ENCODE data around the gene ACER1.
A peak's percentile ranks its signal among the peaks of the same experiment; 100 is the strongest.
"Not testable (repeated sequence)": the region's sequence is repeated elsewhere in the genome, so short reads cannot be mapped to it uniquely, and the experiment has no call there.

The ACER1 gene

GRCh38 chr19:6286676-6287075, 46.7 kb downstream of the ACER1 start:
- DNase-seq: no peak

- not testable (repeated sequence) for DNase-seq
These were observed 51.0 kb downstream of the ACER1 start for GRCh38 chr19:6282393-6282792.

- peak; percentile 95 for DNase-seq
These were observed 53.4 kb downstream of the ACER1 start, which contains the start of gene MLLT1 for GRCh38 chr19:6279931-6280591. Gene MLLT1, minus strand, starts transcription at chr19:6279975. Its CDS starts 191 bp downstream, at chr19:6279784.

DNA sequence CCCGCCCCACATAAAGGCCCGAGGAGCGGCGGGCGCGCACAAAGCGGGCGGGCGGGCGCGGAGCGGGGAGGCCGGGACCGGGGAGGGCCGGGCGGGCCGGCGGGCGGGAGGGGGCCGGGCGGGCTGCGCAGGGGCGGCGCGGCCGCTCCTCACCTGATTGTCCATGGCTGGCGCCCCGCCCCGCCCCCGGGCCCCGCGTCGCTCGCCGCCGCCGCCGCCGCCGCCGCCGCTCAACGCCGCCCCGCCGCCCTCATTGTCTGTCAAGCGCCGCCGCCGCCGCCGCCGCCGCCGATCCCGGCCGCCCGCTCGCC, 53.8 kb downstream of the ACER1 start:
- no peak for DNase-seq

DNA sequence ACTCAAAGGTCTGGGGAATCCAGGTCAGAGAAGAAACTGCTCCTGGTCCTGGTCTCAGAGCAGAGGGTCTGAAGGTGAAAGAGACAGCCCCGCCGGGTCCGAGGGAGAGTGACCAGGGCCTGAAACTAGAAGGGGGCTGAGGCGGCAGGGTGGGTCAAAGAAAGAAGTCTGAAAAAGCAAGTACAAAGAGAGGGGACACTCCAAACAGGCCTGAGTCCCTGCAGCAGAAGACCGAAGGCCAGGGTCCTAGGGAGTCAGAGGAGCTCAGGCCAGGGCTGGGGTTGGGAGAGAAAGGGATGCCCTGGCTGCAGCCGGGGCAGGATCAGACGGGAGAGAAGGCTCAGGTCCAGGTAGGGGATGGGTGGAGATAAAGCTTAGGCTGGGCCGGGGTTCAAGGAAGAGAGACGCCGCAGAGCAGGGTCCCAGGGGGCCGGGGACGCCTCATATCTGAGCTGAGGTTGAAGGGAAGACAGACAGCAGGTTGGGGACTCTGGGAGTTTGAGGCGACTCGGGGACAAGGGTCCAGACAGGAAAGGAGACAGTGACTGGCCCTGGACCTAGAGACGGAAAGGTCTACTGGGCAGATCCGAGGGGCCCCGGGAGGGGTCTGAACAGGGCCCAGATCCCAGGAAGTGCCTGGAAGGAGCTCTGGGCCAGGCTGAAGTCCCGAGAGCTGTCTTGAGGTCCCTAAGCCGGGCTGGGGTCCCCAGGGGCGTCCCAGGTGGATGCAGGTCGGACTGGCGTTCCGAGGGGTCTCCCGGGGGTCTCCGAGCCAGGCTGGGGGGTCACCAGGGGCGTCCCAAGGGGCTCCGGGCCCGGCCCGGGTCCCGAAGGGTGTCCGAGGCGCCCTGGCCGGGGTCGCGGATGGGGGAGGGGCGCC, 54.4 kb downstream of the ACER1 start:
- DNase-seq: no peak

- no peak for DNase-seq
These were observed 55.4 kb downstream of the ACER1 start for GRCh38 chr19:6278051-6278450.

DNA sequence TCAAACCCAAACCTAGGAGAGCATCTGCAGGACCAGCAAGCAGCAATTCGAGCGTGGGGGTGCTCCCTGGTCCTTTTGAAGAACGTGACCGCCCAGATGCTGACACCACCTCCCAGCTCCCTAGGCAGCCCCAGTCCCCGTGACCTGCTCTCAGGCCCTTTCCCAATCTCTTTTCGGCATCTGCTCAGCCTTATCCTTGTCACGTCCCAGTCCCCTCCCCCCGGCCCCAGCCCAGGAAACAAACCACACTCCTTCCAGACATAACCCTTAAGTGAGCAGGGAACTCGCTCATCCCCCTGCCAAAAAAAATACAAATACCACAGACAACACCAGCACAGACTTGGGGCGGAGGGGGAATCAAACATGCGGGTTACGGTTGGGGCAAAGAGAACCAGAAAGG, 57.0 kb downstream of the ACER1 start:
- no peak for DNase-seq

DNA sequence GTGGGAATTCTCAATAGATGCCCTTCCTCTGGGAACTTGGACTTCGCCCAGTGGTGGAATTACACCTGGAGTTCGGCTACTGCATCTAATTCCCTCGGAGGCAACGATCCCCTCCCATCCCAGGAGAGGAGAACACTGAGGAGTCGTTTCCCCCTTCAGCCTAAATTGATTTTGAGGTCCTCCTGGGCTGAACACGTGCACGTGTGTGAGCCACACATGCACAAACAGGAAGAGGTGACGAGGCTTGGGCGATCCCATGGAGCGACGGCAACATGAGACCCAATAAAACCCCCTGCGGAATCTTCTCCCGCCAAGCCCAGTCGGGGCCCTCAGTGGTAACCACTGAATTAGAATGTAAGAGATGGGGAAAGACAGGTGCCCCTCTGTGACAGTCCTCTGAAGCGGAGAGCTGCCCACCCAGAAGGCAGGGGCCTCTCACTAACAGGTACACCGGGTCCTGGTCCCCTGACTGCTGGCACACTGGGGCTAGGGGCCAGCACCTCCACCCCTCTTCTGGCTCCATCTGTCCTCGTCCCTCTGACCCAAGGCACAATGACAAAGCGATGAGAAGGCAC, 58.2 kb downstream of the ACER1 start:
- no peak for DNase-seq

DNA sequence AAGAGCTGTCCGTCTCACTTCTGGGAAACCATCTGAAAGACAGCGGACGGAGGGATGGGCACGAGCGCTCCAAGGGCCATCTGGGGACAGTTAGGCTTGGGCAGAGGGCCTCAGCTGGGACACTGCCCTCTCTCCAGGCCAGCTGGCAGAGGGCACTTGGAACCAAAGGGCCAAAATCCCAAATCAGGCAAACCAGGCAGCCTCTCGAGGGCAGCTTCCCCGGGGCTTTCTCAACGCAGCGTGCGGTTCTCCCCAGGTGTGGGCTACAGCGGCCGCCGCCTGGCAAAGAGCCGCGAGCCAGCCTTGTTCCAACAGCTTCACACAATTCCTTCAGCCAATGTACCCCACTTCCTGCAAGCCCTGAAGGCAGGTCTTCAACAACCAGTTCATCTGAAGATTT, 58.7 kb downstream of the ACER1 start:
- DNase-seq: no peak

DNA sequence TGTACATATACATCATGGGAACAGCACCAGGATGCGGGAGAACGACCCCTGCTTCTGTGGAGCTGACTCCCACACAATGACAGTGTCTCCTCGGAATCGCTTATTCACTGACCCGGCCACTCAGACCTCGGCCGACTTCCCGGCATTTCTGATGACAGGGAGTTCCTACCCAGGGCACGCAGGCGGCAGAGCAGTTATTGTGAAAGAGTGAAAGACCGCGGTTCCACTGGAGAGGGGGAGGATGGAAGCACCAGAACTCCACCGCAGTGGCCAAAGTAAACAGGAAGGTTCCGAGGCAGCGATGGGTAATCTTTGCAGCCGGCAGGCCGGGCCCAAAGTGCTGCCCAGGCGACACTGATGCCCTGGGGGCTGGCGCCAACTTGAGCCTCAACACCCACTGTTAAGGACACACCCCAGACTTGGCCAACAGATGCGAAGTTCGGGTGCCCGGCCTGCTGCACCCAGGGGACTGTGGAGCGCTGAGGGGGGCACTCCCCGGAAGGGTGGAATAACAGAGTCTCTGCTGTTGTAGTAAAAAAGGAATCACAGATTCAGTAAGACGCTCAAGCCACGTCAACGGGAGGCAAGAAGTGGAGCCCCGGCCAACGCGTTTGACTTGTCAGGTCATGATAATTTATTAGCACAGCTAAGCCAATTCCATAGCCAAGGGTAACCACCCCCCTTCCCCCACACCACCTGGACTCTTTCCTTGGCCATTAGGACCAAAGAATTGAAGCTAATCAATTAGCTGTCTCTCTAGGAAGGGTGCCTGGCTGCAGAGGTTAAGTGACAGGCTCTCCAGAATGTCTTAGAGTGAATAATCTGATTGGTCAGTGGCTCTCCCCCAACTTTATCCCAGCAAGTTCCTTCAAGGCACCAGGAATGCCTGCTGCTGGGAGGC, 59.5 kb downstream of the ACER1 start:
- DNase-seq: no peak

GRCh38 chr19:6272913-6273600, 60.4 kb downstream of the ACER1 start:
- no peak for DNase-seq

- no peak for DNase-seq
These were observed 61.0 kb downstream of the ACER1 start for GRCh38 chr19:6272411-6272791.

DNA sequence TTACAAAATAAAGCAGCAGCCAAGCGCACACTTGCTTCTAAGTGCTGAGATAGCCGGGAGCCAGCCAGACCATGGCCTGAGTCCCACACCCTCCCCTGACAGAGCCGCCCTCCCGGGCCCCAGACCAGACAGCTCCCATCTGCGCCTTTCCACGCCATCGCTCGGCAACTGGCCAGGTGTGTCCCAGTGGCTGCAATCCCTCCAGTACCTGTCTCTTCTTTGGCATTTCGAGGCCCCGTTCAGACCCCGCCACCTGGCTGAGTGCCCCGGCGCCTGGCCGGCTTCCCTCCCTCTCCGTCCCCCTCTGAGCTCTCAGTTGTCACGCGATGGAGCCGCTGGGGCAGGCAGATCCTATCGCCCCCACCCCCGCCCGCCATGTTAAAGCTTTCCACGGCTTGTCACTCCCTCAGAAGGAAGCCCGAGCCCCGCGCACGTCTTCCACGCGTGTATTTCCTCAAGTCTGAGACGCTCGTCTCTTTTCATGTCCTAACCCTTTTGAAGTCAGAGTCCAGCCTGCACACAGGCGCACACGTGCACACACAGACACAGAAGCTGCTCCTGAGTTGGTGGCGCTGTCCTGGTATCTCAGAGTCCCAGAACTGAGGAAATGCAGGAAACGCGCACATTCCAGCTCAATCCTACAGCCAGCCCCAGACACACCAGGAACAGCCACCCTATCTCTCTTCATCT, 61.5 kb downstream of the ACER1 start:
- DNase-seq: no peak

GRCh38 chr19:6271251-6271650, 62.2 kb downstream of the ACER1 start:
- DNase-seq: no peak

- DNase-seq: no peak
These were observed 62.6 kb downstream of the ACER1 start for GRCh38 chr19:6270822-6271221.

DNA sequence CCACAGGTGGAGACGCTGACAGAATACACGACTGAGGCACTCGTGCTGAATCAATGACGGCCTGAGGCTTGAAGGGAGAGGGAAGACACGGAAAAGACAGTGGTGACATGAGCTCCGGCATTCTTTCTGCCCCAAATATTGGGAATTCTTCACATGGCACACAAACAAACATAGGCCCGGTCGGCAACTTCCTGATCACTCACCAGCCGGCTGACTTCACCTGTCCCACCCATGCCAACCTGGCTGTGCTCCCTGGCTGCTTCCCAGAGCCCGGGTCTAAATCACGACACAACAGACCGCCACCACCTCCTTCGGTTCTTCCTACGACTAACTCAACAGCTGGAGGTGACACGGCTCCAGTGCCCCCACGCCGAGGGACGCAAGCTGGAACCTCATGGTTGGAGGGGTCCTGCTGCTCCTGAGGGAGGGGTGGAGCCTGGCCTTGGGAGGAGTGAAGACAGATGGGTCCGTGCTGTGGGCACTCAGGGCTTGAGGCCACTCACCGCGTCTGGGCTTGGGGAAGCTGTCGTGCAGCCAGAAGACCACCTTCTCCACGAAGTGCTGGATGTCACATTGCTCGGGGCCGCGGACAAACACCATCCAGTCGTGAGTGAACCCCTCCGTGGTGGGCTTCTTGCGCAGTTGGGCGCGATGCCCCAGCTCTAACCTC, 63.2 kb downstream of the ACER1 start:
- DNase-seq: no peak

DNA sequence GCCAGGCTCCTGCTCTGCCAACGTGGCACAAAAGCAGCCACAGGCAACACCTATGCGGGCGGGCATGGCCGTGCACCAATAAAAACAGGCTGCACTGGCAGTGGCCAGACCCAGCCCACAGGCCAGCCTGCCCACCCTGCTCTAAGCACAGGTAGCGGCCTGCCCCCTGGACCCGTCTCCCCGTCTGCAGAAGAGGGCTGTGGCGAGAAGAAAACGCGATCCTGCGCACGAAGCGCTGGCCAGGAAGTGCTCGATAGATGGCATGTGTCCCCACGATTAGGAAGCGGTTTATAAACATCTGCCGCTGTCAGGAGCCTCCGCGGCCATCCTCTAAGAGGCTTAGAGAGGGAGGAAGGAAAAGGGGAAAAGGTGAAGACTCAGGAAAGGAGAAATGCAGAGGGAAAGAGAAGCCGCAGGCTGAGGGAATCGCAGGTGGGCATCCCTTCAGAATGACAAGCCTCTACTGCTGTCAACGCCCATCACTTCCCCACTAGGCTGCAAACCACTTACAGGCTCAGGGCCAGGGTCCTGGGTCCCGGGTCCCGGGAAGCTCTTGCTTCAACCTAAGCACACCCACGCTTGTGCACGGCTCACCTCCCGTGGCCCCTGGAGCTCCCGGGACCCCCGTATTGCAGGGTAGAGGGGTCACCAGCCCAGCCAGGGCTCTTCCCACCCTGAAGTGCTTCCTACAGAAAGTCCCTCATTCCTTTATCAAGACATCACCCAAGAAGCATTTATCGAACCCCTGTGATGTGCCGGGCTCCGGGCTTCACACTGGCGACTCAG, 64.1 kb downstream of the ACER1 start:
- no peak for DNase-seq

- no peak for DNase-seq
These were observed 65.0 kb downstream of the ACER1 start for GRCh38 chr19:6268382-6268771.

DNA sequence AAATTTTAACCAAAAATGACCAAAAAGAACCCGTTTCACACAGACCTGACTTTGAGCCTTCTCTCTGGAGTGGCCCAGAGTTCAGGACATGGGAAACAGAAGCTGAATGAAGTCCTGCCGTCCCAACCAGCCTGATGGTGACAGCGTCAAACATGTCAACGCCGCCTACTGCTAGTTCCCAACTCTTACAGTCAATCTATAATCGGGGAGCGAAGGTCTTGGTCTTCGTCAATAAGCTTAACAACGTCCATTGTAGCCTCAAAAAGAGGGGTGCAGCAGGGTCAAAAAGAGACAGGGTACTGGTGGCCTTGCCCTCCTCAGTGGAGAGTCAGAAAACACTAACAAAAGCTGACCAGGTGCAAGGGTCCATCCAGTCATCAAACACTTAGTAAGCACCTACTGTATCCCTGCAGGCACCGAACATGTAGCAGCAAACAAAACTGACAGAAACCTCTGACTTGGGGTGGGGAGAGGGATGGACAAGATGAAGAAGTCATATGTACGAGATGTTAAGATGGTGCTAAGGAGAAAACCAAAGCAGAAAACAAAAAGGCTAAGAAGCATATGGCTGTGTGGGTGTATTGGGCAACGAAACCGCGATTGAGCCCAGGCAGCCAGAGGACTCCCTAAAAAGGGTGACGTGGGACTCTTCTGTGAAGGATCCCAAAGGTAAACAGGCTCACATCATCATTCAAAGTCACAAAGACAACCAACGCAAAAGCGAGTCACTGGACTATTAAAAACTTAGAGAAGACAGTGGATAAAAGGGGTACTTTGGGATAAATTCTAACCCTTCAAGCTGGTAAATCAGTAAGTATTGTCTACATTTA, 65.6 kb downstream of the ACER1 start:
- no peak for DNase-seq
